Measurements from ENCODE around the gene MANBA. TPM values are rescaled to one million over a fixed set of nuclear protein-coding genes. Genes with fewer than 3 reads are reported as not detected.
"Not testable (repeated sequence)": the region's sequence is repeated elsewhere in the genome, so short reads cannot be mapped to it uniquely, and the experiment has no call there.

The MANBA gene
- total RNA-seq, 2 donors from 2014 or later, result 16.3 to 21.8 TPM

DNA sequence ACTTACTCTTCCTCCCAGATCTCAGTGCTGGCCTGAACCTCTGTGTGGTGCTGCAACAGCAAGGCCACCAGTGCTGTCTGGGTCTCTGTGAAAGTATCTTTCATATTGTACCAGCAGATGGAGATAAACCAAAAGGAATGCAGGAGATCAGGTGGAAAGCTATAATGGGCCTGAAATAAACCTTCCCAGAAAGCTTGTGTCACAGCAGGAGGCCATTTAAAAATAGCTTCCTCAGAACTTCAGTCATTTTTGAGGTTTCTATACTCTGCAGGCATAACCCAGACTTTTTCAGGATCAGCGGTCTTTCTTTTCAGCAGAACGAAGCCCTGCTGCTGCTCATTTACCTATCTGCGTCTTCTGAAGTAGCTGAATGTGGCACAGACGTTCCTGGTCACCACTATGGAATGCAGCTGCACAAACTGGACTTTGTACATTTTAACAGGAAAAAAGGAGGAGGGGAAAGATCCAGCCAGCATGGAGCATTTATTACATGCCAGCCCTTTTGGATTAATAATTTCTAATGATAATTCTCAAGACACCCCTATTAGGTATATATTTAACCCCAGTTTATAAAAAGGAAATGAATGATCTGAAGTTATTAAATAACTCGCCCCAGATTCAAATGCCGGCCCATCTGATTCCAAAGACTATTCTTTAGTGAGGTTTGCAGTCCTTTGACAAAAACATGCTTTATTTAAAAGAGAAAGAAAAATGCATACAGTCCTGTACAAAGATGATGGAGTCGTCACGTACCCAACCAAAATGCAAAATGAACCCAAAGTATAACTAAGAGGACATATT, 139.9 kb downstream of the MANBA start:
- Histone ChIP-seq H3K27me3 (no peaks in the 10 kb centered on the region), H3K4me1 (no peaks in the 10 kb centered on the region), H3K27ac (peak overlapping the region; percentile 69), H3K9me3 (no peaks in the 10 kb centered on the region), H3K36me3 (no peaks in the 10 kb centered on the region), H3K4me3 (no peak overlapping the region), H3K9ac (ENCODE audit: low read depth in 2 of 2, low read length in 2 of 2) (peak overlapping the region in 1 of 2 donors; percentile 38)
- DNase-seq, result peak; percentile 60
- intact Hi-C loops (cut with DNase I), result loop anchor here (5.0 kb wide), 2 partner anchors 174 to 471 kb away; no protein-coding TSS in a partner anchor
- TF ChIP-seq CTCF (IDR thresholded peaks at IDR 0.05), result peak; percentile 45

GRCh38 chr4:102619776-102620631, 140.8 kb downstream of the MANBA start:
- Histone ChIP-seq H3K9ac (ENCODE audit: low read depth in 2 of 2, low read length in 2 of 2) (peak overlapping the region in 1 of 2 donors; percentile 38), H3K27ac (peak overlapping the region; percentile 69)
- intact Hi-C loops (cut with DNase I), result loop anchor here (5.0 kb wide), 2 partner anchors 173 to 472 kb away; no protein-coding TSS in a partner anchor
- DNase-seq, H3K27me3 ChIP-seq, H3K36me3 ChIP-seq, H3K4me3 ChIP-seq, H3K4me1 ChIP-seq, H3K9me3 ChIP-seq: not testable (repeated sequence)

DNA sequence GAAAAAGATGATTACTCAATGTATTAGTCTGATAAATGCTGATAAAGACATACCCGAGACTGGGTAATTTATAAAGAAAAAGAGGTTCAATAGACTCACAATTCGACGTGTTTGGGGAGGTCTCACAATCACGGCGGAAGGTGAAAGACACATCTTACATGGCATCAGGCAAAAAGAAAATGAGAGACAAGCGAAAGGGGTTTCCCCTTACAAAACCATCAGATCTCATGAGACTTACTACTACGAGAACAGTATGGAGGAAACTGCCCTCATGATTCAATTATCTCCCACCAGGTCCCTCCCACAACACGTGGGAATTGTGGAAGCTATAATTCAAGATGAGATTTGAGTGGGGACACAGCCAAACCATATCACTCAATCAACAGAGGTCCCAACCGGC, 141.7 kb downstream of the MANBA start:
- intact Hi-C loops (cut with DNase I), result not testable (repeated sequence)

GRCh38 chr4:102616636-102617035, 144.1 kb downstream of the MANBA start:
- H3K9me3 ChIP-seq, result no peaks in the 10 kb centered on the region
- H3K27ac ChIP-seq, result no peak overlapping the region
- intact Hi-C loops (cut with DNase I), result no loop called here
- H3K27me3 ChIP-seq, result no peaks in the 10 kb centered on the region
- peaks cover 14% of the 10 kb centered on the region for H3K36me3 ChIP-seq
- no peaks in the 10 kb centered on the region for H3K4me1 ChIP-seq
- H3K4me3 ChIP-seq, result no peak overlapping the region
- no peak overlapping the region for H3K9ac ChIP-seq (ENCODE audit: low read depth in 2 of 2, low read length in 2 of 2)
- no peak for DNase-seq
- TF ChIP-seq CTCF (IDR thresholded peaks at IDR 0.05), result no peak

More for the DNA sequence above, 141.7 kb downstream of the MANBA start:
- H3K4me1 ChIP-seq; H3K4me3 ChIP-seq; H3K9ac ChIP-seq (ENCODE audit: low read depth in 2 of 2, low read length in 2 of 2); H3K27me3 ChIP-seq; H3K9me3 ChIP-seq; H3K27ac ChIP-seq; H3K36me3 ChIP-seq; DNase-seq: not testable (repeated sequence)

DNA sequence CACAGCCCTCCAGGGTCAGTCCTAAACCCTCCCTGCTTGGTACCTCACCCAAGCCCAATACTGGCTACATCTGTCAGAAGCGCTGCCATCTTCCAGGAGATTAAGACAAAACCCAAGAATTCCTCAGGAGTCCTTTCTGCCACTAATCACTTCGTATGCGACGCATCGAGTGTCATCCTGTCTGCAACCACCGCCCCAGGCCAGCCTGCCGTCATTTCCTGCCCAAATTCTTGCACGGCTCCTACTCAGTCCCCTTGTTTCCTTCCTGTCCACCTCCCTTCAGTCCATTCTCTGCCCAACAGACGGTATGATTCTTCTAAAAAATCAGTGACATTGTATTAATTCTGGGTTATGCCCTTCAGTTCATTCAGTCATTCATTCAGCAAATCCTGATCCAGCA, 146.0 kb downstream of the MANBA start:
- TF ChIP-seq CTCF (IDR thresholded peaks at IDR 0.05), result no peak
- no peak overlapping the region for H3K4me3 ChIP-seq
- intact Hi-C loops (cut with DNase I), result no loop called here
- H3K36me3 ChIP-seq, result peaks cover 17% of the 10 kb centered on the region
- no peak overlapping the region for H3K9ac ChIP-seq (ENCODE audit: low read depth in 2 of 2, low read length in 2 of 2)
- no peak overlapping the region for H3K27ac ChIP-seq
- H3K4me1 ChIP-seq, result no peaks in the 10 kb centered on the region
- no peaks in the 10 kb centered on the region for H3K9me3 ChIP-seq
- no peaks in the 10 kb centered on the region for H3K27me3 ChIP-seq
- DNase-seq, result no peak

DNA sequence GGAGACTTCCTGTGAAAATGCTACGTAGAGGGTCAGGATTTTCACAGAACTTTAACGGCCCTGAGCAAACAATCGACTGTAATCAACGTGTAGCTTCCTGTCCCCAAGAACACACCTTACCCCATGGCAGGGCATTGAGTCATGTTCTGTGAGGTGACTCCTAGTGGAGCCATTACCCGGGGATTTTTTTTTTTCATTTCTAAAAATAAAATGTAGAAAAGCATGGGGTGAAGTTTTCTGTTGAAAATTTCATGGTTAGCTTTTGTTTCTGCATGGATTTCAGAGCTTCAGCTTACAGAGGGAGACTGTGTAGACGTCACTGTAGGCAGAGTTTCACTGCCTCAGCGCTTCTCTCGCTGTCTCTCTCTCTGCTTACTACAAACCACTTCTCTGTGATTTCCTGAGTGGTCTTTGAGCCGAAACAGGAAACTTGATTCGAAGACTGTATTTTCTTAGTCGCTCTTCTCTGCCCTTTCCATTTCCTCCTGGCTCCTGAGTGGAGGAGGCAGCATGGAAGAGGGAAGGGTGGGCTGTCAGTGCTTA, 147.9 kb downstream of the MANBA start:
- H3K27me3 ChIP-seq, result no peaks in the 10 kb centered on the region
- no peak for DNase-seq
- TF ChIP-seq CTCF (IDR thresholded peaks at IDR 0.05), result no peak
- no peaks in the 10 kb centered on the region for H3K4me1 ChIP-seq
- no peak overlapping the region for H3K9ac ChIP-seq (ENCODE audit: low read depth in 2 of 2, low read length in 2 of 2)
- peaks cover 21% of the 10 kb centered on the region for H3K36me3 ChIP-seq
- H3K27ac ChIP-seq, result peak overlapping the region; percentile 5
- H3K4me3 ChIP-seq, result no peak overlapping the region
- H3K9me3 ChIP-seq, result no peaks in the 10 kb centered on the region
- intact Hi-C loops (cut with DNase I), result no loop called here

Measured in colonic mucosa (tissue), 4 donors.